GM12891 (cell line): ENCODE data around the gene CELF6.

ENCODE experiments used
- PAX5 ChIP-seq: IDR thresholded peaks from 2 replicates; pipeline ENCODE4 v1.6.1; 2011; ENCODE audit warnings: low read length, moderate library complexity, mild to moderate bottlenecking; ENCODE audit not compliant: insufficient read depth, severe bottlenecking
- POLR2A ChIP-seq: IDR thresholded peaks from 2 replicates; pipeline ENCODE4 v1.6.1; 2011; ENCODE audit warnings: low read depth, low read length, control low read depth
- POLR2AphosphoS5 ChIP-seq: IDR thresholded peaks from 2 replicates; pipeline ENCODE4 v1.6.1; 2011; ENCODE audit warnings: low read depth, low read length, control low read depth
- SPI1 ChIP-seq: IDR thresholded peaks from 2 replicates; pipeline ENCODE4 v1.6.1; 2011; ENCODE audit warnings: low read depth, low read length, control low read depth
- TAF1 ChIP-seq: IDR thresholded peaks from 2 replicates; pipeline ENCODE4 v1.6.1; 2011; ENCODE audit warnings: low read depth, low read length, control low read depth

GRCh38 chr15:72271221-72271620 lies 48.7 kb downstream of the CELF6 start:
- TF ChIP-seq POLR2A = no peak
- no peak for TF ChIP-seq POLR2AphosphoS5
- TF ChIP-seq TAF1 = no peak
- TF ChIP-seq SPI1 = no peak
- TF ChIP-seq PAX5 = no peak
